Pancreas (tissue), 10 donors: ENCODE data around the gene PARM1. TPM values are rescaled to one million over a fixed set of nuclear protein-coding genes. Genes with fewer than 3 reads are reported as not detected.
A peak's percentile ranks its signal among the peaks of the same experiment; 100 is the strongest.

Source experiments
- ATAC-seq, 4 donors: fragments of 200-7000 bp; cut with Tn5 transposase; one replicate each; pipeline versions ENCODE4 v1.8.0 to v1.9.1; 2020; ENCODE audit warnings: mild to moderate bottlenecking in 4 of 4, moderate library complexity in 4 of 4
- DNase-seq, 6 donors: peaks; one replicate each; pipeline ENCODE4 v3.0.0-alpha.2; 2020
- FAIRE-seq: peaks from 2 replicates; lab custom pipeline; 2012; peaks lifted over from hg19 to GRCh38; lab: Jason Lieb, UNC
- H3K27ac ChIP-seq, 4 donors: fragments of 200-600 bp; sonication (generic); 1 replicate in 3 of 4; 2 replicates in 1 of 4; pipeline versions ENCODE4 v1.5.0 to v1.8.0; 2020
- H3K27me3 ChIP-seq, 4 donors: fragments of 200-600 bp; one replicate each; pipeline ENCODE4 v1.8.0; 2021
- H3K36me3 ChIP-seq, 3 donors: fragments of 200-600 bp; sonication (generic) in 1 of 3; one replicate each; pipeline versions ENCODE4 v1.5.0 to v1.8.0; 2020 to 2021
- H3K4me1 ChIP-seq, 3 donors: fragments of 200-600 bp; one replicate each; pipeline ENCODE4 v1.8.0; 2021
- H3K4me3 ChIP-seq, 4 donors: fragments of 200-600 bp; sonication (generic) in 2 of 4; one replicate each; pipeline versions ENCODE4 v1.5.0 to v1.8.0; 2020 to 2021
- H3K9me3 ChIP-seq, 4 donors: fragments of 200-600 bp; one replicate each; pipeline ENCODE4 v1.8.0; 2021
- WGBS, 2 donors: extraction: QIAGEN DNeasy Blood & Tissue Kit; methylation state at CpG; one replicate each; pipeline ENCODE4 v1.1.7; 2013; 5-methylcytosine and 5-hydroxymethylcytosine counted together
- intact Hi-C, 3 donors: fragments of 100-400 bp; cut with DNase I; formaldehyde crosslinking; loops; one replicate each; pipeline versions ENCODE4 v1.11.1 to v1.14.2; 2022
- polyA plus RNA-seq, 2 donors: library from polyadenylated mRNA; stranded (reverse); fragments of 200-250 nt; gene quantifications; one replicate each; pipeline ENCODE4 v1.2.3, GENCODE V29; 2013
- total RNA-seq, 6 donors: library from RNA; stranded (reverse); fragmentation: NEBNext Ultra II Directional in 4 of 6; extraction: Animal tissue kit (Norgen Biotek cat#: 25700) in 4 of 6; gene quantifications; one replicate each; pipeline versions ENCODE4 v1.2.1 to v1.2.4, GENCODE V29; 2021 to 2023
- TF ChIP-seq, protein P1 (sequence below), 4 donors: fragments of 200-600 bp; sonication (generic) in 3 of 4; IDR thresholded peaks; one replicate each; pipeline versions ENCODE4 v1.5.0 to v1.8.0; 2021; ENCODE audit warnings: antibody characterized with exemption in 4 of 4
- donor health status: healthy with polysubstance abuse.
- donor health status: DM: no; HTN: no; CAD: no; lungs with moderate emphysema.
- donor health status: DM: no; HTN: no; CAD: no.
- donor health status: control.
- donor health status: control.
- donor health status: Bipolar disorder and iron deficiency.
- donor health status: DM: yes; HTN: yes; CAD: no.
- donor health status: DM: no; HTN: no; CAD: no.
- donor health status: DM: no; HTN: no; CAD: no.
- donor health status: DM: yes; HTN: yes; CAD: no.

Gene PARM1
- total and polyA plus RNA-seq, 8 donors = 8.3 to 29.7 (median 24.5) TPM

GRCh38 chr4:75051431-75051830 is 118.5 kb downstream of the PARM1 start:
- Histone ChIP-seq H3K36me3 (peaks cover 0 to 5% (median 0%) of the 10 kb centered on the region in 3 donors), H3K9me3 (no peaks in the 10 kb centered on the region), H3K4me1 (no peaks in the 10 kb centered on the region), H3K27me3 (no peaks in the 10 kb centered on the region), H3K4me3 (no peak overlapping the region), H3K27ac (no peak overlapping the region)
- intact Hi-C loops = no loop called here
- ATAC-seq = no peak
- 96% methylated on average over 1 of the region's 1 CpG for WGBS, 2 donors
- DNase-seq = no peak
- TF ChIP-seq, protein P1, sequence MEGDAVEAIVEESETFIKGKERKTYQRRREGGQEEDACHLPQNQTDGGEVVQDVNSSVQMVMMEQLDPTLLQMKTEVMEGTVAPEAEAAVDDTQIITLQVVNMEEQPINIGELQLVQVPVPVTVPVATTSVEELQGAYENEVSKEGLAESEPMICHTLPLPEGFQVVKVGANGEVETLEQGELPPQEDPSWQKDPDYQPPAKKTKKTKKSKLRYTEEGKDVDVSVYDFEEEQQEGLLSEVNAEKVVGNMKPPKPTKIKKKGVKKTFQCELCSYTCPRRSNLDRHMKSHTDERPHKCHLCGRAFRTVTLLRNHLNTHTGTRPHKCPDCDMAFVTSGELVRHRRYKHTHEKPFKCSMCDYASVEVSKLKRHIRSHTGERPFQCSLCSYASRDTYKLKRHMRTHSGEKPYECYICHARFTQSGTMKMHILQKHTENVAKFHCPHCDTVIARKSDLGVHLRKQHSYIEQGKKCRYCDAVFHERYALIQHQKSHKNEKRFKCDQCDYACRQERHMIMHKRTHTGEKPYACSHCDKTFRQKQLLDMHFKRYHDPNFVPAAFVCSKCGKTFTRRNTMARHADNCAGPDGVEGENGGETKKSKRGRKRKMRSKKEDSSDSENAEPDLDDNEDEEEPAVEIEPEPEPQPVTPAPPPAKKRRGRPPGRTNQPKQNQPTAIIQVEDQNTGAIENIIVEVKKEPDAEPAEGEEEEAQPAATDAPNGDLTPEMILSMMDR (IDR thresholded peaks at IDR 0.05) = no peak
- FAIRE-seq = no peak

DNA sequence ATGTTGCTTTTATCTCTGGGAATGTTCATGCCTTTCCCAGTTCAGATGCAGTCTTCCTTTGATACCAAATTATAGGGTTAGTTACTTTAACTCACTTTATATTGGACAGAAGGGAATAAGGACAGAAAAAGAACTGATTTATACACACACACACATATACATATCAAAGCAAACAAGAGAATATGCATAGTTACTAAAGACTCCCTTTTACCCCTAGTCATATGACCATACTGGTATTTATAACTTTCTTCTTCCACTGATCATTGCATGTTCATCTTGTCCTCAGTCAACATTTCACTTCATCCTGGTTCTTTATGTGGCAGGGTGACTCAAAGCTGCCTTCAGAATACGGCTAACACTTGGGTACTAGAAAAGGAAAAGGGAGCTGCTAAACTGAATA is 120.4 kb downstream of the PARM1 start:
- Histone ChIP-seq H3K4me1 (no peaks in the 10 kb centered on the region), H3K4me3 (no peak overlapping the region), H3K27ac (no peak overlapping the region), H3K9me3 (no peaks in the 10 kb centered on the region), H3K36me3 (no peaks in the 10 kb centered on the region), H3K27me3 (no peaks in the 10 kb centered on the region)
- intact Hi-C loops = no loop called here
- WGBS, 2 donors = 94 to 100% methylated on average over 1 of the region's 1 CpG
- FAIRE-seq (no peak), DNase-seq (no peak), ATAC-seq (no peak)
- TF ChIP-seq, protein P1 (IDR thresholded peaks at IDR 0.05) = no peak

- WGBS, 2 donors = 78 to 81% methylated on average over 3 of the region's 3 CpGs
- Histone ChIP-seq H3K4me3 (no peak overlapping the region), H3K36me3 (no peaks in the 10 kb centered on the region), H3K9me3 (no peaks in the 10 kb centered on the region), H3K27ac (no peak overlapping the region), H3K27me3 (no peaks in the 10 kb centered on the region), H3K4me1 (no peaks in the 10 kb centered on the region)
- DNase-seq (no peak), ATAC-seq (no peak), FAIRE-seq (no peak)
- intact Hi-C loops = no loop called here
- TF ChIP-seq, protein P1 (IDR thresholded peaks at IDR 0.05) = no peak
These were observed 121.2 kb downstream of the PARM1 start for GRCh38 chr4:75054078-75054477.

- DNase-seq (no peak), ATAC-seq (no peak), FAIRE-seq (no peak)
- no peaks in the 10 kb centered on the region for H3K27me3 ChIP-seq
- no peak overlapping the region for H3K4me3 ChIP-seq
- H3K4me1 ChIP-seq = no peaks in the 10 kb centered on the region
- intact Hi-C loops = no loop called here
- no peak overlapping the region for H3K27ac ChIP-seq
- H3K36me3 ChIP-seq = no peaks in the 10 kb centered on the region
- H3K9me3 ChIP-seq = no peaks in the 10 kb centered on the region
- TF ChIP-seq, protein P1 (IDR thresholded peaks at IDR 0.05) = no peak
- WGBS, 2 donors = 60 to 62% methylated on average over 4 of the region's 4 CpGs
These were observed 123.4 kb downstream of the PARM1 start for GRCh38 chr4:75056277-75056676.

- TF ChIP-seq, protein P1 (IDR thresholded peaks at IDR 0.05) = no peak
- Histone ChIP-seq H3K9me3 (no peaks in the 10 kb centered on the region), H3K4me1 (no peaks in the 10 kb centered on the region), H3K36me3 (no peaks in the 10 kb centered on the region), H3K27me3 (no peaks in the 10 kb centered on the region), H3K4me3 (no peak overlapping the region), H3K27ac (no peak overlapping the region)
- intact Hi-C loops = no loop called here
- no peak for ATAC-seq
- no peak for FAIRE-seq
- DNase-seq = peak in 1 of 6 donors; percentile 53
- 89 to 93% methylated on average over 15 of the region's 15 CpGs for WGBS, 2 donors
These were observed 124.5 kb downstream of the PARM1 start for GRCh38 chr4:75057369-75057768.
